Fibroblast of the aortic adventitia (primary cell): ENCODE measurements around the gene OR2A25. TPM values are rescaled to one million over a fixed set of nuclear protein-coding genes. Genes with fewer than 3 reads are reported as not detected.

ENCODE experiments used
- DNase-seq: peaks from one replicate; pipeline ENCODE4 v3.0.0-alpha.2; 2010; ENCODE audit warnings: low read depth
- H3K4me3 ChIP-seq: 2 replicates; pipeline ENCODE4 v1.5.1; 2011; ENCODE audit warnings: low read depth, mild to moderate bottlenecking, control low read depth, low read length, moderate library complexity
- CTCF ChIP-seq: IDR thresholded peaks from 2 replicates; pipeline ENCODE4 v1.5.1; 2011; ENCODE audit warnings: mild to moderate bottlenecking, low read length, control low read depth, inconsistent platforms; ENCODE audit not compliant: insufficient read depth
- total RNA-seq: library from RNA; depleted of rRNA; stranded (reverse); fragments of >200 nt; gene quantifications from 2 replicates; pipeline ENCODE4 v1.2.3, GENCODE V29; 2012; ENCODE audit warnings: low replicate concordance

OR2A25 gene
- total RNA-seq: not detected in 2 replicates

DNA sequence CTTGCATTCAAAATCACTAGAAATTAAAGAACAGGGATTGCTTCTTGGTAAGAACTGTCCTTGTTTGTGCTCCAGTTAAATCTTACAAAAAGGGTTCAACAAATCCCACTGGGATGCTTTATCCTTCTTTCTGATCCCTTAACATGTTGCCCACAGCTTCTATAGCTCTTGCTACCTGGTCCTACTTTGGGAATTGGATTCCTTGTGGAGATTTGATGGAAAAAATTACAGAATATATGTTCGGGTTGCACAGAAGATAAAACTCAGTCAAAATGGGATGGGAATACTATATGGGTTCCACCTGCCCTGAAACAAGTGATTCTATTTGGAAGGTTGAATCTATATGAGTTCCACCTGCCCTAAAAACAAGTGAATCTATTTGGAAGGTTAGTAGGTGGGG, at the start of gene OR2A25:
Gene OR2A25, plus strand, starts transcription at position 301 of the 400 bp plus-strand sequence. CDS start 4,409 bp downstream, outside the sequence.
- H3K4me3 ChIP-seq: no peak within 1 kb of the TSS
- TF ChIP-seq CTCF: no peak
- DNase-seq: no peak

GRCh38 chr7:144020340-144020739, 49.3 kb upstream of the OR2A25 start:
- no peak overlapping the region for H3K4me3 ChIP-seq
- TF ChIP-seq CTCF: no peak
- DNase-seq: no peak

- H3K4me3 ChIP-seq: no peak overlapping the region
- no peak for TF ChIP-seq CTCF
- DNase-seq: no peak
Observed at GRCh38 chr7:144022169-144022568, 47.4 kb upstream of the OR2A25 start.

DNA sequence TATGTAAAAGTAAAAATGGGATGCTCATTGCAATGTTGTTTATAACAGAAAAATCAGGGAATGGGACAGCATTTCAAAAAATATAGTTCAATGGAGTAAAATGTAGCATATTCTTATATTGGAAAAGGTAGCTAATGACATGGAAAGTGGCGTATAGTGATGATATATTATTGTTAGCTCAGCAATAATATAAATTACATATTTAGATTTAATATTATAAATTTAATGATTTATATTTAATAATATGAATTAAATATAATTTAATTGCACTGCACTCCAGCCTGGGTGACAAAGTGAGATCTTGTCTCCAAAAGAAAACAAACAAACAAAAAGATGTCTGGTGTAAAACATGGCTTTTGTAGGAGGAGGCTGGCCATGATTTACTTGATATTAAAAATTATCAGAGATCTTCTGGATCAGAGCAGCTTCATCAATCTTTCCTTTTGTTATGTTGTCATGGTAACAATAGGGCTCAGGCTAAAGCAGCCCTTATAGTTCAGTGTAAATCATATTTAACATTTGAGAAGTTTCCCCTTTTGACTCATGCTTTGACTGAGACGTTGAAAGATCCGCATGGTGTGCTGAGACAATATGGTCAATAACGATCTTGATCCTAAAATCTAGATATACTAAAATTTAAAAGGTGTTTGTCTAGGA, 46.3 kb upstream of the OR2A25 start:
- TF ChIP-seq CTCF: no peak
- H3K4me3 ChIP-seq: no peak overlapping the region
- DNase-seq: no peak

GRCh38 chr7:144024213-144024612, 45.4 kb upstream of the OR2A25 start:
- no peak overlapping the region for H3K4me3 ChIP-seq
- no peak for TF ChIP-seq CTCF
- DNase-seq: no peak

- H3K4me3 ChIP-seq: no peak overlapping the region
- no peak for TF ChIP-seq CTCF
- no peak for DNase-seq
Observed at GRCh38 chr7:144026203-144026883, 43.3 kb upstream of the OR2A25 start.
